GM04504 (cell line): ENCODE data around the gene KLHDC4.
A peak's percentile ranks its signal among the peaks of the same experiment; 100 is the strongest.
"Not testable (repeated sequence)": the region's sequence is repeated elsewhere in the genome, so short reads cannot be mapped to it uniquely, and the experiment has no call there.

Experiments used
- DNase-seq: peaks from one replicate; pipeline ENCODE4 v3.0.0-alpha.2; 2012; ENCODE audit warnings: low read depth

Gene KLHDC4

DNA sequence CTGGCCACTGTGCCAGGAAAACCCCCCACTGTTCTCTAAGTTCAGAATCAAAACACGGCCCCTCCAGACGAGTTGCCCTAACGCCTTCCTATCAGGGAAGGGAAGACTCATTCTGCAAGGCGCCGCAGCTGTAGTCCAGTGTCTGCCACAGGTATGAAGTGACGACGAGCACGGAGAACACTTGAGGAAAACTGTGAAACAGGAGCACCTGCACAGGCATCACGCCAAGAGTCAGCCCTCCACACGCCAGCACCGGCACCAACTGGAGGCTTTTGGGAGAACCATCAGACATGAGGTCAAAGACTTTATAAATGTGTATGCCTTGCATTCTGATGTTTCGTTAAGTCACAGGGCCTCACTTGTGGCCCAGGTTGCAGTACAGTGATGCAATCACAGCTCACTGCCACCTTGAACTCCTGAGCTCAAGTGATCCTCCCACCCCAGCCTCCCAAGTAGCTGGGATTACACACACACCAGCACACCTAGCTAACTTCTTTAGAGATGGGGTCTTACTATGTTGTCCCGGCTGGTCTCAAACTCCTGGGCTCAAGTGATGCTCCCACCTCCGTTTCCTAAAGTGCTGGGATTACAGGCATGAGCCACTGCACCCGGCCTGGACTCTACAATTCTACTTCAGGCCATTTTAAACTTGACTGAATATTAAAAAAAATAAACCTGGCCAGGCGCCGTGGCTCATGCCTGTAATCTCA lies 22.9 kb downstream of the KLHDC4 start:
- no peak for DNase-seq

DNA sequence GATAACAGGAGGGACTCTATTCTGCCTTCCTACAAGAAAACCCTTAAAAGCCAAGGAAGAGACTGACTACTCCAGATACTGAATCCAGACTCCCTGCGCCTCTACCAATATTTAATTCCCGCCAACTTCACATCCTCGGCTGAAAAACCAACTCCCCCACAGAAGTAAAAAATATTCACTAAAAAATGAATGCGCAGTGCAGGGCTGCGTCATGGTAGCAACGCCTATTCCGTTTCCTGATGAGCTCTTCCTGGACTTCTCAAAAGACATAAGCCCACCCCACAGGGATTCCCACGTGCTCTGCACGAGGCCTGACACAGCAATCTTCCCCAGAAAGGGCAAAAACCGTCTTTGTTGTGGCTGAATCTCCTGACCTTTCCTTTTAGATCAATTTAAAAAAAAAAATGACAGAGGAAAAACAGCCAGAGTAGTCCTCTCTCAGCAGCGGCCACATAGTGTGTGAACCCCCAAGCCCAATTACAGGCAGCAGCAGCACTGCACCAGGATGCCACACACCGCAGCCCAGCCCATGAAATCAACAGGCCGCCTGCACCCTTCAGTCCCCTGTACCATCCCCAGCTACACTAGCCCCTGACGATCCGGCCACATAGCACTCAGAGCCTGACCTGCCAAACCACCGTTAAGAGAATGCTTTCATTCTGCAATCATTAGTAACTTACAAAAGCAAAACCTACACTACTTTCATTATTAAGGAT lies 23.9 kb downstream of the KLHDC4 start:
- no peak for DNase-seq

GRCh38 chr16:87740909-87741424 lies 24.8 kb downstream of the KLHDC4 start:
- DNase-seq: peak; percentile 21

DNA sequence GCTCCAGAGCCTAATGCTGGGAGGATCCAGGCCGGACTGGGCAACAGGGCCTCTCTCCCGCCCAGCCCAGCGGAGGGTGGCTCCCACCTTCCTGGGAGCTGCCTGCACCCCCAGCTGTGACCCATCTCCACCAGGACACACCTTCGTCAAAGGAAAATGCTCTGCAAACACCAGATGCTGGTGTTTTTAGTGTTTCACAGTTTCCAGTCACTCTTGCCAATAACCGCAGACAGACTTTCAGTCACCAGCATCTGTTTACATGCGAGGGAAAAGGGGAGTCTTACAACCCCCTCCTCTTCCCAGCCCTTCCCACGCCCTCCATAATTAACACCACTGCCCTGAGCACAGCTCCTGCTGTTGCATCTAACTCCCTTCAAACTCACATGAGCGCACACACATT lies 25.3 kb downstream of the KLHDC4 start:
- peak; percentile 20 for DNase-seq

- DNase-seq: no peak
Observed at GRCh38 chr16:87739801-87740200, 26.0 kb downstream of the KLHDC4 start.

DNA sequence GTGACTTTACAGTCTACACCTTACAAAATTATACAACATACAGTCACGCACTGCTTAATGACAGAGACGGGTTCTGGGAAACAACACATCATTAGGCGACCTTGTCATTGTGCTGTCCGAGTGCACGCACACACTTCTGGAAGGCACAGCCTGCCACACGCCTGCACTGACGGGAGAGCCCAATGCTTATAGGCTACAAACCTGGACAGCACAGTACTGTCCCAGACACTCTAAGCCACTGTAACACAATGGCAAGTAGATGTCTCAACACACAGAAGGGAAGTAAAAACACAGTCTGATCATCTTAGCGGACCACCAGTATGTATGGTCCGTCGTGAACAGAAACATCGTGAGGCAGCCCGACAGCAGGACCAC lies 29.8 kb downstream of the KLHDC4 start:
- no peak for DNase-seq

- DNase-seq: no peak
Observed at GRCh38 chr16:87735270-87736007, 30.3 kb downstream of the KLHDC4 start.

- no peak for DNase-seq
Observed at GRCh38 chr16:87734644-87735043, 31.1 kb downstream of the KLHDC4 start.

GRCh38 chr16:87733190-87733589 lies 32.6 kb downstream of the KLHDC4 start:
- no peak for DNase-seq

DNA sequence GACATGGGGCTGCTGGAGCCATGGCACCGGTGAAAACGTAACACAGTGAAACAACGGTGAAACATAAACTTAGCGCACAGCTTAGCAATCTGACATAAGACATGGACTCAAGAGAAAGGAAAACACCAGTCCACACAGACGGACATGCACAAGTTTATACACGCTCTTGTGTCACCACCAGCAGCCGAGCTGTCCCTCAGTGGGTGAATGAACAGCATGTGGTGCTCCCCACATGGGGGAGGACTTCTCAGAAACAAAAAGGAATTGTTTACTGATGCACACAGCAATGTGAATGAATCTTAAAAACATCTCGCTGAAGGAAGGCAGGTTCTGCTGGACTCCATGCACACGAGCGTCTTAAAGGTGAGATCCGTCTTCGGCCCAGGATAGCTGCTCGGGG lies 34.2 kb downstream of the KLHDC4 start:
- DNase-seq: no peak

- no peak for DNase-seq
Observed at GRCh38 chr16:87729266-87729954, 36.4 kb downstream of the KLHDC4 start.

GRCh38 chr16:87728026-87728425 lies 37.8 kb downstream of the KLHDC4 start:
- no peak for DNase-seq

DNA sequence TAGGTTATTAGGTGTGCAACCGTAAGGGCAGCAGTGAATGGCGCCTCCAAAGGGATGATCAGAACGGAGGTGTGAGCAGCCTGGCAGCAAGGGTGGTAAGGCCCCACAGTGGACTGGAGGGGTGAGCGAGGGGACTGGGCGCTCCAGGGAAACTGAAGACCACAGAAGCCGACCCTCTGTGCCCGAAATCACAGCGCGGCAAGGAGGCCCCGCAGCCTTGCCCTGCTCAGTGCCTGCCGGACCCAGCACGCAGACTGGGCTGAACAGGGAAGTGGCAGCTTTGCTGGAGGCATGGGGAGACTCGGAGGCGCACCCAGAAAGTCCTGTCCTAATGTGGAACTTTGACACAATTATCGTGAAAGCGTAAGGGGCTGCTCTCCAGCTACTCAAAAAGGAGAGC lies 38.4 kb downstream of the KLHDC4 start:
- DNase-seq: no peak

- DNase-seq: not testable (repeated sequence)
Observed at GRCh38 chr16:87726577-87726976, 39.2 kb downstream of the KLHDC4 start.

GRCh38 chr16:87725596-87726235 lies 40.1 kb downstream of the KLHDC4 start:
- no peak for DNase-seq

GRCh38 chr16:87724490-87725291 lies 41.1 kb downstream of the KLHDC4 start:
- DNase-seq: no peak

- peak; percentile 53 for DNase-seq
Observed at GRCh38 chr16:87723226-87723623, 42.6 kb downstream of the KLHDC4 start.

- DNase-seq: no peak
Observed at GRCh38 chr16:87722590-87723225, 43.1 kb downstream of the KLHDC4 start.

- no peak for DNase-seq
Observed at GRCh38 chr16:87721622-87722585, 43.9 kb downstream of the KLHDC4 start.
